Measurements from ENCODE around the gene GRM4.

GRCh38 chr6:33991610-33992009, 154.3 kb downstream of the GRM4 start:
- no peak for TF ChIP-seq CTCF (IDR thresholded peaks at IDR 0.05)
- TF ChIP-seq POLR2AphosphoS5 (IDR thresholded peaks at IDR 0.05), result peak; percentile 21
- TF ChIP-seq POLR2A (IDR thresholded peaks at IDR 0.05), result no peak
